GM21367 (cell line): ENCODE data around the gene CLPTM1L.
"Not testable (repeated sequence)": the region's sequence is repeated elsewhere in the genome, so short reads cannot be mapped to it uniquely, and the experiment has no call there.

Experiments
- ATAC-seq: cut with Tn5 transposase; IDR thresholded peaks from one replicate; pipeline ENCODE4 v1.9.1; 2021; ENCODE audit not compliant: unreplicated experiment

The CLPTM1L gene

GRCh38 chr5:1381370-1382247, 36.7 kb upstream of the CLPTM1L start:
- ATAC-seq = no peak

DNA sequence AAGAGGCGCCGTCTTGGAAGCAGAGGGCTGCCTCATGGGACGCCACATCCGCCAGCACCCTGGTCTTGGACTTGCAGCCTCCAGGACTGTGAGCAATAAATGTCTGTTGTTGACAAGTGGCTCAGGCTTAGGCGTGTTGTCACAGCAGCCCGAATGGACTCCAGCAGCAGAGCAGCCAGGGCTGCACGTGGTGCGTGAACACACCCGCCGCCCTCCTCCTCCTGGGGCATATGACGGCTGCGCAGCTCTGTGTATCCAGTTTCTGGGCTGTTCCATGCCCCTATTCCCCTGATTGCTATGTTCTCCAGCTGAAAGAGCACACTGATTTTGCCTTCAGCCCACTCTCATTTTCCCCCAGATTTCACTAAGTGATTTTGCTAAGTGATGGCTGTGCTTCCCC, 36.0 kb upstream of the CLPTM1L start:
- no peak for ATAC-seq

DNA sequence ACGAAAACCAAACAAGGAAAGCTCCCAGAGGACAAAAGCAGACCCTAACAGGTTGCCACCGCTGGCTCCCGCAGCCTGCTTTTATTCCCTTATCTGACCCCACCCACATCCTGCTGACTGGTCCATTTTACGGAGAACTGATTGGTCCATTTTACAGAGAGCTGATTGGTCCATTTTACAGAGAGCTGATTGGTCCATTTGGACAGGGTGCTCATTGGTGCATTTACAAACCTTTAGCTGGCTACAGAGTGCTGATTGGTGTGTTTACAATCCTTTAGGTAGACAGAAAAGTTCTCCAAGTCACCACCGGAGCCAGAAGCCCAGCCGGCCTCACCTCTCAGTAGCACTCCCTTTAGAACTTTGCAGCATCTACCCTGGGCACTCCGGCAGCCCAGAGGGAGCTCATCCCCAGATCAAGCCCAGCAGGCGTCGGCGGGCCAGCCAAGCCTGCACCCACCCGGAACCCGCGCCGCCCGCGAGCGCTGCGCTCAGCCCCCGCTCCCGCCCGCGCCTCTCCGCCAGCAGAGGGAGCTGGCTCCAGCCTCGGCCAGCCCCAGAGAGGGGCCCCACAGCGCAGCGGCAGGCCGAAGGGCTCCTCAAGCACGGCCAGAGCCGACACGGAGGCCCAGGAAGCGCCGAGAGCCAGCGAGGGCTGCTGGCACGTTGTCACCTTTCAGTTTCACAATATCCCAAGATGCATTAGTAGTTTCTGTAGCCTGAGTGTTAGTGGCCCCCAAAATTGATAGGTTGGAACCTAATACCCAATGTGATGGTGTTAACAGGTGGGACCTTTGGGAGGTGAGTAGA, 35.3 kb upstream of the CLPTM1L start:
- ATAC-seq = peak; percentile 71

DNA sequence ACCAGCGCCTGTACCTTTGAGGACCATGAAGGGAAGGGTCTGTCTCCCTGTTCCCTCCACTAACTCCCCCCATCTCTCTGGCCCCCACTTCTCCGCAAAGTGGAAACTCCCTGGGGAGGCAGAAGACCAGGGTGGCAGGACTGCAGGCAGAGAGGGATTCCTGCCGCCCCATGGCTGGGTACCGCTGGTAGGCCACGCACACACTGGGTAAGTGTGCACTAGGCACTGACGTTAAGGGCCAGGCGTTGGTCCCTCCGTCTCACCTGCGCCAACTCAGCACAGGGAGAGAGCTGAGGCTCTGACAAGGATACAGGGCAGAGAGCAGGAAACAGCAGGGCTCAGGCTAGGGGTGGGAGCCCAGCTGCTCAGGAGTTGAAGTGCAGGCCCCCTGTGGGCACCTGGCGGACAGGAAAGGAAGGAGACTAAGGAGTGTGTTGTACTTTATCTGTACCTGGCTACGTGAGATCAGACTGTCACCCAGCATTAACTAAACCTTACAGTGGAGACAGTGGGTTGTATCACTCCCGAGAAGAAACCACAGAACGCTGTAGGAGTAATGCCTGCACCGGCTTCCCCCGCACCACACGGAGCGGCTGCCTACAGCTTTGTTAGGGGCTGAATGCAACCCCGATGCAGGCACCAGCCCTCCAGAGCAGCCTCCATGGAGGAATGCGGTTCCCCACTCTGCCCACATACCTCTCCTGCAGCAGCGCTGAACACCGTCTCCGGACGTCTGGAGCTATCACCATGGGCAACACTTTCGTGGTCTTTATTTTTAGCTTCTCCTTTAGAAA, 34.2 kb upstream of the CLPTM1L start:
- ATAC-seq = no peak

DNA sequence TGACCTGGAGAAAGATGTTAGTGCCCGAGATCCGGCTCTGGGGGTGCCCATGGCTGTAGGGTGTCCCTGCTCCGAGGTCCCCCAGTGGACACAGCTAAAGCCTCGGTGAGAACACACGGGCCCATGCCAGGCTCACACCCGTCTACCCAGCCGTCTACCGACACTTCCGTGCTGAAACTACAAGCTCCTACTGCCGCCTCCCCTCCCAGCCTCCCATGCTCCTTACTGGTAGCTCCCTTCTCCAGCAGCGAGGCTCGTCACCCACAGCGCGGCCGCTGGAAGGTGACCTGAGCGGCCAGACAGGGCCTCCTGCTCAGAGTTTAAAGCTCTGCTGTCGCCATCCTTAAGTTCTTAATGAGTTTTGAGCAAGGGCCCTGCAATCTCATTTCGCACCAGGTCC, 33.2 kb upstream of the CLPTM1L start:
- no peak for ATAC-seq

GRCh38 chr5:1376981-1377380, 32.1 kb upstream of the CLPTM1L start:
- ATAC-seq = no peak

DNA sequence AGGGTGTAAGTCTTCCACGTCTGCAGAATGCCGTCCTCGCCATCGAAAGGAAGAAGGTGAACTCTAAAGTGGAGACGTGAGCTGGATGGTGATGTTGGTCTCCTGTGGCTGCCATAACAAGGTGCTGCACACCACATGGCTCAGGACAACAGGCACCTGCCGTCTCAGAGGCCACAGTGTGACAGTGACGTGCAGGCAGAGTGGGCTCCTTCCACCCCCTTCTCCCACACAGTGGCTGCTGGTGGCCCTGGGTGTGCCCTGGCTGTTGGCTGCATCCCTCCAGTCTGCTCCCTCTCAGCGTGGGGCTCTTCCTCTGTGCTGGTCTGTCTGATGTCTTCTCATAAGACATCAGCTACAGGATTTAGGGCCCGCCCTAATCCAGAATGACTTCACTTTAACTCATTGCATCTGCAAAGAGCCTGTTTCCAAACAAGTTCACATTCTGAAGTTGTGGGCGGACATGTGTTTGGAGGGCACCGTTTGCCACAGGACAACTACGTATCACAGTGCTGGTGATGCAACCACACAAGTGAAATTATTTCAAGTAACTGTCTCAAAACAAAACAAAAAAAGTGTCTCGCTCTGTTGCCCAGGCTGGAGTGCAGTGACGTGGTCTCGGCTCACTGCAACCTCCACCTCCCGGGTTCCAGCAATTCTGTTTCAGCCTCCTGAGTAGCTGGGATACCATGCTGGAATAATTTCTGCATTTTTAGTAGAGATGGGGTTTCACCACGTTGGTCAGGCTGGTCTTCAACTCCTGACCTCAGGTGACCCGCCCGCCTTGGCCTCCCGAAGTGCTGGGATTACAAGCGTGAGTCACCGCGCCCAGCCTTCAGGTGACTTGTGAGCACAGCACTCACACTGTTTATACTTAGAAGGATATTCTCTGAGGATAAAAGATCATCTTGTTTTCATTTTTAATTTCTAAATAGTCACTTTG, 31.2 kb upstream of the CLPTM1L start:
- ATAC-seq = no peak

DNA sequence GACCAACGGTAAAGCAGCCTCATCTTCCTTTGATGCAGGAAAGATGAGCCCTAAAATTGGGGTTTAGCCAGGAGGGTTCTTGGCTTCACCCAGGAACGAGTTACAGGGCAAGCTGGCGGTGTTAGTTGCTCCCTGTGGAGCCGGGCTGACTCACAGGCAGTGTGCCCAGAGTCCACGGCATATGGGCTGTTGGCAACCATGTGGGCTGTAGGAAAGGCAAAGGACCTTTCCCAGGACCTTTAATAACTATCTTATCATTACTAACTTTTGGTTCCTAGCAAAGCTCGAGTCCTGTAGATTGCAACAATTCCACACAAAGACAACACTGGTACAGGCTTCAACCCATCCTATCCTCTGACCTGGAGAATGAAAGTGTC, 29.8 kb upstream of the CLPTM1L start:
- ATAC-seq = no peak

GRCh38 chr5:1374030-1374678, 29.3 kb upstream of the CLPTM1L start:
- no peak for ATAC-seq

DNA sequence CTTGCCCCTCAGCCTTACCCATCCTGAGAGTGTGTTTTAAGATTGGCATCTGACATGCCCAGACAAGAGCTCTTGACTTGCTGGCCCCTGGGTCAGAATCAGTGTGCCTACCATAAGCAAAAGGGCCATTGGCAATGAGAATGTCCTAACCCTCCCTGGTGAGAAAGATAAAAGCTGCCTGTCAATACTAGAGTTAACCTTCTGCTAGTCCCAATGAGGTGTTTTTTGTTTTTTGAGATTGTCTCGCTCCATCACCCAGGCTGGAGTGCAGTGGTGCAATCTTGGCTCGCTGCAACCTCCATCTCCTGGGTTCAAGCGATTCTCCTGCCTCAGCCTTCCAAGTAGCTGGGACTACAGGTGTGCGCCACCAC, 27.1 kb upstream of the CLPTM1L start:
- ATAC-seq = not testable (repeated sequence)

GRCh38 chr5:1371218-1371971, 26.5 kb upstream of the CLPTM1L start:
- no peak for ATAC-seq

DNA sequence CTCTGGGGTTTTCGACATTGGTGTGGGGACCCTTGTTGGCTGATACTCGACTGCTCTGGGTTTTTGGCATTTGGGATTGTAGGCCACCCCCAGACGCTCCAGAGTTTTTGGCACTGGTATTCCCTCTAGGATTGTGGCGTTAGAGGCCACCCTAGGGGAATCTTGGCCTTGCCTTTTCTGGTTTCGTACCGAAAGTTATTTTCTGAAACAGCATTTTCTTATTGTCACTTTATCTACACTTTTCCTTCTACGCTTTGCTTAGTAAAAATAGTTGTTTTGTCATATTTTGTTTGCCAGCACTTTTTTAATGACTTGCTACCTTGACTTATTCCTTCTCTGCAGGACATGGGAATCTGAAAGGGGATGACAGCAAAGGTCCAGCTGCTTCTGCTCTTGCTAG, 25.1 kb upstream of the CLPTM1L start:
- ATAC-seq = no peak

- no peak for ATAC-seq
Observed at GRCh38 chr5:1368756-1369155, 23.9 kb upstream of the CLPTM1L start.

DNA sequence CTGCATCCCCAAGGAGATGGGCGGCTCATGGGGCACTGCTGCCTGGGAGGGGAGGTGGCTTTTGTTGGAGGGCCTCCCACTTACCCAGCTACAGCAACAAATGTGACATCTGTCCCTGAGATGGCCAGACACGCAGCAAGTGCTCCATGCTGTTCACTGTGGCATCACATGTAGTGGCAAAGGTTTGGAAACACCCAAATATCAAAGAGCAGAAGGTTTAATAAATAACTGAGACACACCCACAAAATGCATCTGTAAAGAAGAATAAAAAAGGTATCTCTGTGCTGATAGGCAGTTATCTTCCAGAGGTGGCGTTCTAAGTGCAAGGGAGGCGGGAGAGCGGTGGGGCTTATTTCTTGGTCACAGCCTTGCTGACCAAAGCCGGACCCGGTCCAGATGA, 23.3 kb upstream of the CLPTM1L start:
- ATAC-seq = no peak

DNA sequence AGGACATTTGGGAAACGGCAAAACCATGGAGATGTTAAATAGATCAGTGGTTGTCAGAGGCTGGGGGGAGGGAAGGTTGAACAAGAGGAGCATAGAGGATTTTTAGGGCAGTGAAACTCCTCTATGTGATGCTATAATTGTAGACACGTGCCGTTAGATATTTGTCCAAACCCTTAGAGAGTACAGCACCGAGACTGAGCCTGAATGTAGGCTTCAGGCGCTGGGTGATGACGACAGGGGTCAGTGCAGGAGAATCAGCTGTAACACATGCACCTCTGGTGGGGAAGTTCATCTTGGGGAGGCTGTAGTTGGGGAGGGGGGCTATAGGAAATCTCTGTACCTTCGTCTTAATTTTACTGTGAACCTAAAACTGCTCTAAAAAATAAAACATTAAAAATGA, 22.2 kb upstream of the CLPTM1L start:
- no peak for ATAC-seq

GRCh38 chr5:1366514-1366913, 21.6 kb upstream of the CLPTM1L start:
- ATAC-seq = peak; percentile 64

DNA sequence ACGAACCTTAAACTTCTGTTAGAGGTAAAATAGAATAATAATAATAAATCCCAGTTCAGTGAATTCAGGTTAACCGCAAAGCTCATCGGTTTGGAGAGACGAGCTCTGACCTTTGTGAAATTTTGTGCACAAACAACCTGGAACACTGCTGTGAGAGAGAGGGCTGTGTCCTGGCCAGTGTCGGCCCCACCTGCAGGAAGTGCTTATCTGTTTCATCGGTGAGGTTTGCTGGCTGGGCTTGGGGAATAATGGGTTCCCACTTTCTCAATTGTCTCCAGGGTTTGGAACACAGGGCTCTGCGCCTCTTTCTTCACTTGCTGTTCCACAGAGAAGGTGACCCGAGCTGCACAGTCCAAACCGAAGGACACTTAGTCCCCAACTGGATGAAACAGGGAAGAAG, 19.3 kb upstream of the CLPTM1L start:
- ATAC-seq = no peak

DNA sequence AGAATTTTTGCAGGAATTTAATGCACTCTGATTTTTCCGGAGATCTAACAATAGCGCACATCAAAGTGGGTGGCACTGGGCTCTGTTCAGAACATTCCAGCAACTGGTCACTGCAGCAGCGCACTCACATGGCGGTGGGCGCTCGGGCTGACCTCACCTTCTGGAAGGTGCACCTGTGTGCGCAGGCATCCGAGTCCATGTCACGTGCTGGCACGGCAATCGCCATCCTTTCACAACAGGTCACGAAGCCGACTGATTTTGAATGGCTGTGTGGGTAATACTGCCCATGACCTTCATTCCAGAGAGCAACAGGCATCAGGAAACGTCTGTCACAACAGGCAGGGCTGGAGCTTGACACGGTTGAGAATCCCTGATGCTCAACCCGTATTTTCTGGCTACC, 18.7 kb upstream of the CLPTM1L start:
- ATAC-seq = no peak

- ATAC-seq = no peak
Observed at GRCh38 chr5:1363160-1363559, 18.3 kb upstream of the CLPTM1L start.
